Measurements from ENCODE around the gene SLC2A4RG. TPM values are rescaled to one million over a fixed set of nuclear protein-coding genes. Genes with fewer than 3 reads are reported as not detected.

SLC2A4RG gene
- total and polyA plus RNA-seq, 2 of the 13 experiments (the other 11 are each of a cell fraction or from before 2014, with no cell fraction given), result 91.4 to 95.9 TPM

DNA sequence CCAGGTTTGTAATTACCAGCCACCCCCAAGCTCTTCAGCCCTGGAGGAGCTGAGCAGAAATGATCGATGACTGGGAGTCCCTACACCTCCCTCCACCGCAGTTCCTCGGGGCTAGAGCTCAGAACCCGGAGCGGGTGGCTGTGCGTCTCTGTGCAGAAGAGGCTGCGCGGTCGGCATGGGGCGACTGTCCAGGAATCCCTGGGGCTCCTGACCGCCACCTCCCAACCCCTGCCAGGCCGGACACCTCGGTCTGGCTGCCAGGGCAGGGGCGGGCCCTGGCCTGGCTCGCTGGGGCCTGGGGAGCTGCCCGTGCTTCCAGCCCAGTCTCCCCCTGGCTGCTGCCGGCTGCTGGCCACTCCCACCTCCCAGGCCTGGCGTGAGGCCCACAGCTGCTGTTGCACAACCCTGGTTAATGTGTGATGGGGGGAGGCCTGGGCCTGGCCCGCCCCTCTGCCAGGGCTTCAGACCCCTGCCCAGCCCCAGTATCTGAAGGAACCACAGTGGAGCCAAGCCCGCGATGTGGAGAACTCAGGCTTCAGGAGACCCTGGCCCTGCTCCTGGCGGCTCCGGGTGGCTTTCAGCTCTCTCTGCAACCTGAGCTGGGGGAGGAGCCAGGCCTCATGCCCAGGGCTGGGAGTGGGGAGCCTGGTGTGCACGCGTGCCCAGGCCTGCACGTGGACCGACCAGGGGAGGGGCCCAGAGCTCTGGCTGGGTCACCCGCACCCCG, 1.2 kb downstream of the SLC2A4RG start (continued):
- TF ChIP-seq ZNF121 (CRISPR knock-in tag; IDR thresholded peaks at IDR 0.05), result peak; percentile 36; the same call in 1 of the 2 replicates
- TF ChIP-seq, protein P1, sequence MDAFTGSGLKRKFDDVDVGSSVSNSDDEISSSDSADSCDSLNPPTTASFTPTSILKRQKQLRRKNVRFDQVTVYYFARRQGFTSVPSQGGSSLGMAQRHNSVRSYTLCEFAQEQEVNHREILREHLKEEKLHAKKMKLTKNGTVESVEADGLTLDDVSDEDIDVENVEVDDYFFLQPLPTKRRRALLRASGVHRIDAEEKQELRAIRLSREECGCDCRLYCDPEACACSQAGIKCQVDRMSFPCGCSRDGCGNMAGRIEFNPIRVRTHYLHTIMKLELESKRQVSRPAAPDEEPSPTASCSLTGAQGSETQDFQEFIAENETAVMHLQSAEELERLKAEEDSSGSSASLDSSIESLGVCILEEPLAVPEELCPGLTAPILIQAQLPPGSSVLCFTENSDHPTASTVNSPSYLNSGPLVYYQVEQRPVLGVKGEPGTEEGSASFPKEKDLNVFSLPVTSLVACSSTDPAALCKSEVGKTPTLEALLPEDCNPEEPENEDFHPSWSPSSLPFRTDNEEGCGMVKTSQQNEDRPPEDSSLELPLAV (CRISPR knock-in tag; conservative IDR thresholded peaks at IDR 0.05; ENCODE audit: low read depth), result no peak
- peak; percentile 89 for TF ChIP-seq PPARG (CRISPR knock-in tag; conservative IDR thresholded peaks at IDR 0.05)
- TF ChIP-seq CHCHD3 (CRISPR knock-in tag; IDR thresholded peaks at IDR 0.05), result peak; percentile 86
- no peak; the same call in 1 of the 2 replicates for TF ChIP-seq MIER2 (CRISPR knock-in tag; IDR thresholded peaks at IDR 0.05)
- TF ChIP-seq, protein P2, sequence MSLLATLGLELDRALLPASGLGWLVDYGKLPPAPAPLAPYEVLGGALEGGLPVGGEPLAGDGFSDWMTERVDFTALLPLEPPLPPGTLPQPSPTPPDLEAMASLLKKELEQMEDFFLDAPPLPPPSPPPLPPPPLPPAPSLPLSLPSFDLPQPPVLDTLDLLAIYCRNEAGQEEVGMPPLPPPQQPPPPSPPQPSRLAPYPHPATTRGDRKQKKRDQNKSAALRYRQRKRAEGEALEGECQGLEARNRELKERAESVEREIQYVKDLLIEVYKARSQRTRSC (CRISPR knock-in tag; IDR thresholded peaks at IDR 0.05; ENCODE audit: low read depth), result peak; percentile 84; the same call in 1 of the 2 replicates
- peak; percentile 63 for TF ChIP-seq LBX2 (CRISPR knock-in tag; IDR thresholded peaks at IDR 0.05; ENCODE audit: borderline replicate concordance)
- TF ChIP-seq TRIM22 (IDR thresholded peaks at IDR 0.05), result no peak
- TF ChIP-seq NCOR1 (IDR thresholded peaks at IDR 0.05; ENCODE audit: borderline replicate concordance, low read length), result peak; percentile 83
- TF ChIP-seq NPAS2 (CRISPR knock-in tag; IDR thresholded peaks at IDR 0.05; ENCODE audit: borderline replicate concordance), result no peak
- peak; percentile 95; the same call in 1 of the 2 replicates for TF ChIP-seq GLI4 (CRISPR knock-in tag; IDR thresholded peaks at IDR 0.05; ENCODE audit: borderline replicate concordance)
- peak; percentile 60; the same call in 1 of the 2 replicates for TF ChIP-seq NFYC (CRISPR knock-in tag; IDR thresholded peaks at IDR 0.05)
- 0 out of 2 replicates have a peak, but pooled peaks have one; percentile 16 for TF ChIP-seq ZNF512 (CRISPR knock-in tag; IDR thresholded peaks at IDR 0.05)
- TF ChIP-seq MTF2 (CRISPR knock-in tag; IDR thresholded peaks at IDR 0.05; ENCODE audit: borderline replicate concordance), result no peak
- no peak for TF ChIP-seq MLLT10 (CRISPR knock-in tag; IDR thresholded peaks at IDR 0.05)
- TF ChIP-seq, protein P3, sequence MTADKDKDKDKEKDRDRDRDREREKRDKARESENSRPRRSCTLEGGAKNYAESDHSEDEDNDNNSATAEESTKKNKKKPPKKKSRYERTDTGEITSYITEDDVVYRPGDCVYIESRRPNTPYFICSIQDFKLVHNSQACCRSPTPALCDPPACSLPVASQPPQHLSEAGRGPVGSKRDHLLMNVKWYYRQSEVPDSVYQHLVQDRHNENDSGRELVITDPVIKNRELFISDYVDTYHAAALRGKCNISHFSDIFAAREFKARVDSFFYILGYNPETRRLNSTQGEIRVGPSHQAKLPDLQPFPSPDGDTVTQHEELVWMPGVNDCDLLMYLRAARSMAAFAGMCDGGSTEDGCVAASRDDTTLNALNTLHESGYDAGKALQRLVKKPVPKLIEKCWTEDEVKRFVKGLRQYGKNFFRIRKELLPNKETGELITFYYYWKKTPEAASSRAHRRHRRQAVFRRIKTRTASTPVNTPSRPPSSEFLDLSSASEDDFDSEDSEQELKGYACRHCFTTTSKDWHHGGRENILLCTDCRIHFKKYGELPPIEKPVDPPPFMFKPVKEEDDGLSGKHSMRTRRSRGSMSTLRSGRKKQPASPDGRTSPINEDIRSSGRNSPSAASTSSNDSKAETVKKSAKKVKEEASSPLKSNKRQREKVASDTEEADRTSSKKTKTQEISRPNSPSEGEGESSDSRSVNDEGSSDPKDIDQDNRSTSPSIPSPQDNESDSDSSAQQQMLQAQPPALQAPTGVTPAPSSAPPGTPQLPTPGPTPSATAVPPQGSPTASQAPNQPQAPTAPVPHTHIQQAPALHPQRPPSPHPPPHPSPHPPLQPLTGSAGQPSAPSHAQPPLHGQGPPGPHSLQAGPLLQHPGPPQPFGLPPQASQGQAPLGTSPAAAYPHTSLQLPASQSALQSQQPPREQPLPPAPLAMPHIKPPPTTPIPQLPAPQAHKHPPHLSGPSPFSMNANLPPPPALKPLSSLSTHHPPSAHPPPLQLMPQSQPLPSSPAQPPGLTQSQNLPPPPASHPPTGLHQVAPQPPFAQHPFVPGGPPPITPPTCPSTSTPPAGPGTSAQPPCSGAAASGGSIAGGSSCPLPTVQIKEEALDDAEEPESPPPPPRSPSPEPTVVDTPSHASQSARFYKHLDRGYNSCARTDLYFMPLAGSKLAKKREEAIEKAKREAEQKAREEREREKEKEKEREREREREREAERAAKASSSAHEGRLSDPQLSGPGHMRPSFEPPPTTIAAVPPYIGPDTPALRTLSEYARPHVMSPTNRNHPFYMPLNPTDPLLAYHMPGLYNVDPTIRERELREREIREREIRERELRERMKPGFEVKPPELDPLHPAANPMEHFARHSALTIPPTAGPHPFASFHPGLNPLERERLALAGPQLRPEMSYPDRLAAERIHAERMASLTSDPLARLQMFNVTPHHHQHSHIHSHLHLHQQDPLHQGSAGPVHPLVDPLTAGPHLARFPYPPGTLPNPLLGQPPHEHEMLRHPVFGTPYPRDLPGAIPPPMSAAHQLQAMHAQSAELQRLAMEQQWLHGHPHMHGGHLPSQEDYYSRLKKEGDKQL (CRISPR knock-in tag; IDR thresholded peaks at IDR 0.05; ENCODE audit: low read depth), result peak; percentile 68; the same call in 1 of the 2 replicates
- peak; percentile 87; the same call in 1 of the 2 replicates for TF ChIP-seq NR3C1 (CRISPR knock-in tag; IDR thresholded peaks at IDR 0.05)

Measured in HepG2 (cell line).